Sigmoid colon (tissue), 7 donors: ENCODE data around the gene PREX1. TPM values are rescaled to one million over a fixed set of nuclear protein-coding genes. Genes with fewer than 3 reads are reported as not detected.

Source experiments
- DNase-seq: peaks from one replicate; pipeline ENCODE4 v3.0.0-alpha.2; 2019
- H3K27ac ChIP-seq, 4 donors: fragments of 200-600 bp; sonication (generic); one replicate each; pipeline ENCODE4 v1.5.1; 2016 to 2019; ENCODE audit warnings: mild to moderate bottlenecking in 1 of 4
- H3K27me3 ChIP-seq, 3 donors: fragments of 200-600 bp; sonication (generic); one replicate each; pipeline ENCODE4 v1.5.1; 2019; ENCODE audit warnings: mild to moderate bottlenecking in 1 of 3
- H3K36me3 ChIP-seq, 4 donors: fragments of 200-600 bp; sonication (generic); one replicate each; pipeline ENCODE4 v1.5.1; 2016 to 2019
- H3K4me1 ChIP-seq, 4 donors: fragments of 200-600 bp; sonication (generic); one replicate each; pipeline ENCODE4 v1.5.1; 2017 to 2019
- H3K4me3 ChIP-seq, 4 donors: fragments of 200-600 bp; sonication (generic); one replicate each; pipeline ENCODE4 v1.5.1; 2017 to 2019; ENCODE audit warnings: mild to moderate bottlenecking in 2 of 4, moderate library complexity in 1 of 4
- H3K9me3 ChIP-seq, 4 donors: fragments of 200-600 bp in 3 of 4; sonication (generic) in 3 of 4; one replicate each; pipeline versions ENCODE4 v1.5.1 to v1.6.1; 2013 to 2019
- CTCF ChIP-seq, 4 experiments: fragments of 450-650 bp in 3 of 4; fragments of 200-600 bp in 1 of 4; IDR thresholded peaks; one replicate each; pipeline ENCODE4 v1.5.1; 2016 to 2019; ENCODE audit warnings: antibody characterized with exemption in 4 of 4, mild to moderate bottlenecking in 3 of 4, moderate library complexity in 2 of 4
- EP300 ChIP-seq, 4 donors: sonication (generic); formaldehyde crosslinking; IDR thresholded peaks; one replicate each; pipeline ENCODE4 v1.6.1; 2017; ENCODE audit warnings: antibody characterized with exemption in 4 of 4
- POLR2A ChIP-seq, 2 donors: fragments of 450-650 bp; IDR thresholded peaks; one replicate each; pipeline ENCODE4 v1.6.1; 2016; ENCODE audit warnings: antibody characterized with exemption in 2 of 2, mild to moderate bottlenecking in 2 of 2, moderate library complexity in 2 of 2
- POLR2AphosphoS5 ChIP-seq, 4 donors: sonication (generic); formaldehyde crosslinking; IDR thresholded peaks; one replicate each; pipeline ENCODE4 v1.6.1; 2017; ENCODE audit warnings: antibody characterized with exemption in 4 of 4
- WGBS, 2 donors: extraction: QIAGEN DNeasy Blood & Tissue Kit; methylation state at CpG; one replicate each; pipeline ENCODE4 v1.1.7; 2013; 5-methylcytosine and 5-hydroxymethylcytosine counted together
- intact Hi-C: fragments of 100-400 bp; cut with DNase I; formaldehyde crosslinking; loops from one replicate; pipeline ENCODE4 v1.15.1; 2023
- polyA plus RNA-seq, 3 donors: library from polyadenylated mRNA; stranded (reverse); fragments of 200-250 nt; gene quantifications; one replicate each; pipeline ENCODE4 v1.2.3, GENCODE V29; 2013
- total RNA-seq, 4 donors: library from RNA; depleted of rRNA; stranded (reverse); fragments of >200 nt; gene quantifications; one replicate each; pipeline ENCODE4 v1.1.0, GENCODE V29; 2016
- donor health status: healthy with polysubstance abuse.
- donor health status: Bipolar disorder and iron deficiency.
- donor health status: healthy.

PREX1 gene
- total and polyA plus RNA-seq, 7 donors: 5.4 to 22.9 (median 15.5) TPM

- no peaks in the 10 kb centered on the region for H3K9me3 ChIP-seq
These were observed 146.5 kb downstream of the PREX1 start for GRCh38 chr20:48681201-48681872.

GRCh38 chr20:48680650-48681049, 147.1 kb downstream of the PREX1 start:
- H3K36me3 ChIP-seq: no peaks in the 10 kb centered on the region

More at GRCh38 chr20:48681201-48681872, 146.5 kb downstream of the PREX1 start:
- Histone ChIP-seq H3K36me3 (no peaks in the 10 kb centered on the region), H3K27ac (no peak overlapping the region), H3K4me1 (peaks cover 0 to 36% (median 34%) of the 10 kb centered on the region in 4 donors), H3K4me3 (no peak overlapping the region), H3K27me3 (no peaks in the 10 kb centered on the region)
- intact Hi-C loops: no loop called here
- WGBS, 2 donors: 70 to 85% methylated on average over 6 of the region's 6 CpGs
- DNase-seq: no peak
- TF ChIP-seq POLR2AphosphoS5 (IDR thresholded peaks at IDR 0.05) (no peak), EP300 (IDR thresholded peaks at IDR 0.05) (no peak), CTCF (IDR thresholded peaks at IDR 0.05) (no peak), POLR2A (IDR thresholded peaks at IDR 0.05) (no peak)

GRCh38 chr20:48679599-48679998, 148.2 kb downstream of the PREX1 start:
- intact Hi-C loops: no loop called here
- Histone ChIP-seq H3K9me3 (no peaks in the 10 kb centered on the region), H3K36me3 (no peaks in the 10 kb centered on the region), H3K4me1 (peaks cover 0 to 29% (median 23%) of the 10 kb centered on the region in 4 donors), H3K27me3 (no peaks in the 10 kb centered on the region), H3K4me3 (no peak overlapping the region), H3K27ac (no peak overlapping the region)
- no peak for DNase-seq
- TF ChIP-seq EP300 (IDR thresholded peaks at IDR 0.05) (no peak), CTCF (IDR thresholded peaks at IDR 0.05) (no peak), POLR2A (IDR thresholded peaks at IDR 0.05) (no peak), POLR2AphosphoS5 (IDR thresholded peaks at IDR 0.05) (no peak)
- WGBS, 2 donors: 24 to 67% methylated on average over 14 of the region's 14 CpGs

More at GRCh38 chr20:48680650-48681049, 147.1 kb downstream of the PREX1 start:
- no peak for TF ChIP-seq POLR2A (IDR thresholded peaks at IDR 0.05)
- TF ChIP-seq CTCF (IDR thresholded peaks at IDR 0.05): no peak
- no peak for TF ChIP-seq EP300 (IDR thresholded peaks at IDR 0.05)
- no peak for TF ChIP-seq POLR2AphosphoS5 (IDR thresholded peaks at IDR 0.05)
- no peak overlapping the region for H3K4me3 ChIP-seq
- peaks cover 0 to 32% (median 27%) of the 10 kb centered on the region in 4 donors for H3K4me1 ChIP-seq
- WGBS, 2 donors: 25 to 70% methylated on average over 7 of the region's 7 CpGs
- DNase-seq: no peak
- H3K9me3 ChIP-seq: no peaks in the 10 kb centered on the region
- intact Hi-C loops: no loop called here
- no peaks in the 10 kb centered on the region for H3K27me3 ChIP-seq
- no peak overlapping the region for H3K27ac ChIP-seq

GRCh38 chr20:48679011-48679410, 148.8 kb downstream of the PREX1 start:
- Histone ChIP-seq H3K9me3 (no peaks in the 10 kb centered on the region), H3K4me3 (no peak overlapping the region), H3K27ac (no peak overlapping the region), H3K4me1 (peaks cover 0 to 23% (median 21%) of the 10 kb centered on the region in 4 donors), H3K27me3 (no peaks in the 10 kb centered on the region), H3K36me3 (no peaks in the 10 kb centered on the region)
- TF ChIP-seq POLR2AphosphoS5 (IDR thresholded peaks at IDR 0.05) (no peak), CTCF (IDR thresholded peaks at IDR 0.05) (no peak), EP300 (IDR thresholded peaks at IDR 0.05) (no peak), POLR2A (IDR thresholded peaks at IDR 0.05) (no peak)
- intact Hi-C loops: no loop called here
- 92 to 94% methylated on average over 3 of the region's 3 CpGs for WGBS, 2 donors
- DNase-seq: no peak
